Trophoblast cell (in vitro differentiated cells and primary cell): ENCODE results near the gene RHCE.
"Not testable (repeated sequence)": the region's sequence is repeated elsewhere in the genome, so short reads cannot be mapped to it uniquely, and the experiment has no call there.

Source experiments
- DNase-seq, 2 donors: peaks; one replicate each; pipeline ENCODE4 v3.0.0-alpha.2; 2016
- H2AFZ ChIP-seq: 2 replicates; pipeline ENCODE4 v1.6.1; 2013; ENCODE audit warnings: low read length, moderate library complexity, mild to moderate bottlenecking; ENCODE audit not compliant: insufficient read depth, poor library complexity
- H2AK5ac ChIP-seq: 2 replicates; pipeline ENCODE4 v1.6.1; 2013; ENCODE audit warnings: mild to moderate bottlenecking, low read length
- H2BK120ac ChIP-seq: 2 replicates; pipeline ENCODE4 v1.6.1; 2013; ENCODE audit warnings: low read length, mild to moderate bottlenecking, moderate library complexity; ENCODE audit not compliant: insufficient read depth, poor library complexity
- H2BK12ac ChIP-seq: 2 replicates; pipeline ENCODE4 v1.6.1; 2013; ENCODE audit warnings: mild to moderate bottlenecking, low read length, moderate library complexity
- H2BK5ac ChIP-seq: 2 replicates; pipeline ENCODE4 v1.6.1; 2013; ENCODE audit warnings: low read length, low read depth, moderate library complexity, mild to moderate bottlenecking; ENCODE audit not compliant: poor library complexity
- H3K14ac ChIP-seq: 2 replicates; pipeline ENCODE4 v1.6.1; 2013; ENCODE audit warnings: mild to moderate bottlenecking, low read length
- H3K18ac ChIP-seq: 2 replicates; pipeline ENCODE4 v1.6.1; 2013; ENCODE audit warnings: mild to moderate bottlenecking, low read length
- H3K23ac ChIP-seq: 2 replicates; pipeline ENCODE4 v1.6.1; 2013; ENCODE audit warnings: low read length
- H3K27ac ChIP-seq: 2 replicates; pipeline ENCODE4 v1.5.1; 2013; ENCODE audit warnings: low read depth, mild to moderate bottlenecking, inconsistent platforms, low read length, moderate library complexity
- H3K27me3 ChIP-seq: 2 replicates; pipeline ENCODE4 v1.6.1; 2013; ENCODE audit warnings: inconsistent platforms, mild to moderate bottlenecking, low read length, moderate library complexity; ENCODE audit not compliant: insufficient read depth
- H3K36me3 ChIP-seq, 2 experiments: 1 replicate in 1 of 2; 2 replicates in 1 of 2; pipeline ENCODE4 v1.6.1; 2013; ENCODE audit warnings: low read length in 2 of 2, mild to moderate bottlenecking in 2 of 2, moderate library complexity in 1 of 2; ENCODE audit not compliant: insufficient read depth in 2 of 2, control insufficient read depth in 1 of 2
- H3K4ac ChIP-seq: 2 replicates; pipeline ENCODE4 v1.6.1; 2013; ENCODE audit warnings: low read depth, mild to moderate bottlenecking, low read length, moderate library complexity
- H3K4me1 ChIP-seq, 2 experiments: 1 replicate in 1 of 2; 2 replicates in 1 of 2; pipeline ENCODE4 v1.6.1; 2013; ENCODE audit warnings: low read length in 2 of 2, mild to moderate bottlenecking in 2 of 2, moderate library complexity in 1 of 2; ENCODE audit not compliant: insufficient read depth in 2 of 2, control insufficient read depth in 1 of 2
- H3K4me2 ChIP-seq: 2 replicates; pipeline ENCODE4 v1.6.1; 2013; ENCODE audit warnings: inconsistent platforms, mild to moderate bottlenecking, low read length, moderate library complexity
- H3K4me3 ChIP-seq: 2 replicates; pipeline ENCODE4 v1.5.1; 2013; ENCODE audit warnings: mild to moderate bottlenecking, low read depth, low read length, inconsistent platforms
- H3K79me1 ChIP-seq: one replicate; pipeline ENCODE4 v1.6.1; 2013; ENCODE audit warnings: low read length
- H3K79me2 ChIP-seq: 2 replicates; pipeline ENCODE4 v1.6.1; 2013; ENCODE audit warnings: low read length, mild to moderate bottlenecking; ENCODE audit not compliant: control insufficient read depth, insufficient read depth, poor library complexity
- H3K9ac ChIP-seq: 2 replicates; pipeline ENCODE4 v1.6.1; 2013; ENCODE audit warnings: mild to moderate bottlenecking, low read length
- H3K9me3 ChIP-seq: 2 replicates; pipeline ENCODE4 v1.6.1; 2013; ENCODE audit warnings: low read depth, mild to moderate bottlenecking, control low read depth, inconsistent platforms, low read length; ENCODE audit not compliant: insufficient read depth
- H4K12ac ChIP-seq: 2 replicates; pipeline ENCODE4 v1.6.1; 2013; ENCODE audit warnings: low read depth, mild to moderate bottlenecking, low read length, moderate library complexity
- H4K8ac ChIP-seq: 2 replicates; pipeline ENCODE4 v1.6.1; 2013; ENCODE audit warnings: low read depth, mild to moderate bottlenecking, low read length, moderate library complexity
- H4K91ac ChIP-seq: one replicate; pipeline ENCODE4 v1.6.1; 2013; ENCODE audit warnings: low read depth, mild to moderate bottlenecking, low read length, moderate library complexity
- WGBS: extraction: QIAGEN DNeasy Blood & Tissue Kit; methylation state at CpG from one replicate; pipeline ENCODE4 v1.1.7; 2013; ENCODE audit warnings: missing lambda C conversion rate; ENCODE audit not compliant: insufficient read length, insufficient coverage; ENCODE audit errors: extremely low coverage; 5-methylcytosine and 5-hydroxymethylcytosine counted together

Gene RHCE

GRCh38 chr1:25383875-25384274, 36.8 kb downstream of the RHCE start:
- not testable (repeated sequence) for H2BK5ac ChIP-seq, H3K27me3 ChIP-seq, H4K12ac ChIP-seq, H3K9me3 ChIP-seq, H2AK5ac ChIP-seq, H4K8ac ChIP-seq, H3K79me1 ChIP-seq, H4K91ac ChIP-seq, H3K36me3 ChIP-seq, H3K18ac ChIP-seq, H3K79me2 ChIP-seq, H3K23ac ChIP-seq, H3K14ac ChIP-seq, H3K4me3 ChIP-seq, H2AFZ ChIP-seq, H3K4ac ChIP-seq, DNase-seq, H3K4me1 ChIP-seq, H2BK120ac ChIP-seq, H3K9ac ChIP-seq, H2BK12ac ChIP-seq, H3K4me2 ChIP-seq, H3K27ac ChIP-seq
- WGBS = no CpG with 5 or more reads among the region's 1 CpG

GRCh38 chr1:25383090-25383489, 37.5 kb downstream of the RHCE start:
- H3K4me1 ChIP-seq, H3K14ac ChIP-seq, H2BK12ac ChIP-seq, H2BK120ac ChIP-seq, H3K4me3 ChIP-seq, H3K18ac ChIP-seq, H3K27ac ChIP-seq, H3K36me3 ChIP-seq, H2BK5ac ChIP-seq, H4K8ac ChIP-seq, H3K4ac ChIP-seq, H3K9ac ChIP-seq, H3K9me3 ChIP-seq, H3K79me1 ChIP-seq, H3K27me3 ChIP-seq, H4K91ac ChIP-seq, H3K23ac ChIP-seq, H3K4me2 ChIP-seq, H2AFZ ChIP-seq, H3K79me2 ChIP-seq, DNase-seq, H4K12ac ChIP-seq, H2AK5ac ChIP-seq: not testable (repeated sequence)
- no CpG with 5 or more reads among the region's 1 CpG for WGBS

GRCh38 chr1:25382543-25382942, 38.1 kb downstream of the RHCE start:
- not testable (repeated sequence) for H2BK5ac ChIP-seq, H3K4me1 ChIP-seq, H3K4me3 ChIP-seq, H3K4ac ChIP-seq, H3K4me2 ChIP-seq, H3K27ac ChIP-seq, H4K12ac ChIP-seq, H3K79me1 ChIP-seq, DNase-seq, H3K23ac ChIP-seq, H3K27me3 ChIP-seq, H4K8ac ChIP-seq, H2AFZ ChIP-seq, H2AK5ac ChIP-seq, H3K18ac ChIP-seq, H3K9ac ChIP-seq, H2BK120ac ChIP-seq, H3K9me3 ChIP-seq, H3K36me3 ChIP-seq, H2BK12ac ChIP-seq, H4K91ac ChIP-seq, H3K14ac ChIP-seq, H3K79me2 ChIP-seq
- WGBS = no CpG with 5 or more reads among the region's 1 CpG

GRCh38 chr1:25378367-25378766, 42.3 kb downstream of the RHCE start:
- H2AK5ac ChIP-seq, H3K23ac ChIP-seq, H3K18ac ChIP-seq, H3K9ac ChIP-seq, H3K4ac ChIP-seq, H3K79me1 ChIP-seq, H3K4me1 ChIP-seq, H3K27me3 ChIP-seq, DNase-seq, H3K9me3 ChIP-seq, H3K4me2 ChIP-seq, H3K79me2 ChIP-seq, H4K8ac ChIP-seq, H3K27ac ChIP-seq, H2BK12ac ChIP-seq, H4K12ac ChIP-seq, H3K4me3 ChIP-seq, H2BK5ac ChIP-seq, H3K36me3 ChIP-seq, H2AFZ ChIP-seq, H4K91ac ChIP-seq, H3K14ac ChIP-seq, H2BK120ac ChIP-seq: not testable (repeated sequence)
- no CpG with 5 or more reads among the region's 3 CpGs for WGBS
